Endothelial cell of umbilical vein (primary cell): Measurements from ENCODE around the gene ENTREP1. TPM values are rescaled to one million over a fixed set of nuclear protein-coding genes. Genes with fewer than 3 reads are reported as not detected.

Source experiments
- BruUV-seq: library from RNA; stranded (reverse); fragments of 400-500 nt; replicated peaks from 2 replicates; lab custom pipeline; 2021; lab: Mats Ljungman, UMichigan
- CTCF ChIA-PET: fragments of 300-600, 350-600 bp; sonication (Branson Sonifier 250); formaldehyde crosslinking; loops from one replicate; lab custom pipeline; 2021; ENCODE audit warnings: antibody characterized with exemption, inconsistent platforms; lab: Charles Lee
- POLR2A ChIA-PET: fragments of 300-600, 350-600 bp; sonication (Branson Sonifier 250); formaldehyde crosslinking; loops from one replicate; lab custom pipeline; 2021; ENCODE audit warnings: antibody characterized with exemption, inconsistent platforms; lab: Charles Lee
- DNase-seq: peaks from one replicate; pipeline ENCODE4 v3.0.0-alpha.2; 2011; ENCODE audit warnings: low read depth, low spot score
- FAIRE-seq: peaks from 2 replicates; lab custom pipeline; 2011; peaks lifted over from hg19 to GRCh38; lab: Jason Lieb, UNC
- H2AFZ ChIP-seq: 2 replicates; pipeline ENCODE4 v1.6.0; 2012; ENCODE audit warnings: low read depth, low read length, control low read depth, inconsistent platforms
- H3K27ac ChIP-seq: 2 replicates; pipeline ENCODE4 v1.5.1; 2011; ENCODE audit warnings: low read depth, mild to moderate bottlenecking, control low read depth, low read length, moderate library complexity; ENCODE audit not compliant: insufficient read depth
- H3K27me3 ChIP-seq, 2 experiments: 2 replicates each; pipeline versions ENCODE4 v1.6.0 to v1.6.1; 2011; ENCODE audit warnings: low read length in 2 of 2, mixed read lengths in 1 of 2; ENCODE audit not compliant: control insufficient read depth in 2 of 2, insufficient read depth in 2 of 2
- H3K36me3 ChIP-seq, 2 experiments: 2 replicates in 1 of 2; 3 replicates in 1 of 2; pipeline ENCODE4 v1.5.1; 2011; ENCODE audit warnings: low read length in 2 of 2, mild to moderate bottlenecking in 1 of 2, moderate library complexity in 1 of 2; ENCODE audit not compliant: control insufficient read depth in 2 of 2, insufficient read depth in 2 of 2; ENCODE audit errors: extremely low read depth in 1 of 2
- H3K4me1 ChIP-seq: 3 replicates; pipeline ENCODE4 v1.5.1; 2011; ENCODE audit warnings: mild to moderate bottlenecking, low read length; ENCODE audit not compliant: control insufficient read depth, insufficient read depth; ENCODE audit errors: extremely low read depth
- H3K4me2 ChIP-seq: 2 replicates; pipeline ENCODE4 v1.6.1; 2011; ENCODE audit warnings: low read length, control low read depth, mixed read lengths; ENCODE audit not compliant: insufficient read depth
- H3K4me3 ChIP-seq, 3 experiments: fragments of 200-600 bp in 1 of 3; sonication (generic), shearing (Covaris generic) in 1 of 3; replicated peaks in 1 of 3; 2 replicates each; pipeline ENCODE4 v1.5.1; 2011 to 2016; ENCODE audit warnings: control low read depth in 3 of 3, low read length in 3 of 3, mild to moderate bottlenecking in 2 of 3, inconsistent platforms in 1 of 3, low read depth in 1 of 3, moderate library complexity in 1 of 3; ENCODE audit not compliant: insufficient read depth in 1 of 3
- H3K79me2 ChIP-seq: 2 replicates; pipeline ENCODE4 v1.6.0; 2012; ENCODE audit warnings: low read length, inconsistent platforms; ENCODE audit not compliant: control insufficient read depth, insufficient read depth
- H3K9ac ChIP-seq: replicated peaks from 2 replicates; pipeline ENCODE3; 2011; ENCODE audit warnings: low read length, control low read depth; ENCODE audit not compliant: insufficient read depth; ENCODE audit errors: extremely low read depth
- H3K9me1 ChIP-seq: replicated peaks from 3 replicates; pipeline ENCODE4 v1.6.0; 2011; ENCODE audit warnings: mild to moderate bottlenecking, low read length; ENCODE audit not compliant: control insufficient read depth, insufficient read depth; ENCODE audit errors: extremely low read depth
- H3K9me3 ChIP-seq: replicated peaks from 2 replicates; pipeline ENCODE4 v1.5.1; 2012; ENCODE audit warnings: low read length, inconsistent platforms; ENCODE audit not compliant: control insufficient read depth, insufficient read depth
- H4K20me1 ChIP-seq: replicated peaks from 2 replicates; pipeline ENCODE3; 2011; ENCODE audit warnings: mild to moderate bottlenecking, low read length; ENCODE audit not compliant: control insufficient read depth, insufficient read depth; ENCODE audit errors: extremely low read depth
- EZH2 ChIP-seq: IDR thresholded peaks from 2 replicates; pipeline ENCODE4 v1.6.1; 2012; ENCODE audit warnings: borderline replicate concordance, low read depth, mild to moderate bottlenecking, moderate library complexity, low read length, inconsistent platforms; ENCODE audit not compliant: severe bottlenecking
- FOS ChIP-seq: IDR thresholded peaks from 2 replicates; pipeline ENCODE4 v1.6.1; 2011; ENCODE audit warnings: mild to moderate bottlenecking, low read length, moderate library complexity, borderline replicate concordance; ENCODE audit not compliant: insufficient read depth
- GATA2 ChIP-seq: IDR thresholded peaks from 2 replicates; pipeline ENCODE4 v1.7.0; 2011; ENCODE audit warnings: low read depth, mild to moderate bottlenecking, moderate library complexity, mixed read lengths, low read length; ENCODE audit not compliant: insufficient read length, insufficient read depth
- JUN ChIP-seq: IDR thresholded peaks from 2 replicates; pipeline ENCODE4 v1.6.1; 2011; ENCODE audit warnings: borderline replicate concordance, low read depth; ENCODE audit not compliant: insufficient read length, insufficient read depth
- MYC ChIP-seq: IDR thresholded peaks from one replicate; pipeline ENCODE4 v1.6.1; 2011; ENCODE audit warnings: mild to moderate bottlenecking, low read depth, low read length
- POLR2A ChIP-seq: IDR thresholded peaks from 2 replicates; pipeline ENCODE4 v1.6.1; 2012; ENCODE audit warnings: low read depth, mild to moderate bottlenecking, control low read depth, low read length
- POLR2AphosphoS5 ChIP-seq: IDR thresholded peaks from 2 replicates; pipeline ENCODE4 v1.6.1; 2012; ENCODE audit warnings: low read depth, mild to moderate bottlenecking, control low read depth, low read length, moderate library complexity; ENCODE audit not compliant: insufficient read depth
- dilution Hi-C: fragments of 300-500 bp; cut with MboI; formaldehyde crosslinking; loops from one replicate; pipeline ENCODE4 v1.15.0; 2019; ENCODE audit warnings: low sequenced_read_pairs; ENCODE audit not compliant: extremely low pct_ligation_motif_present
- intact Hi-C: fragments of 100-400 bp; cut with micrococcal nuclease; formaldehyde crosslinking; loops from one replicate; pipeline ENCODE4 v1.10.0; 2022
- polyA plus RNA-seq, 4 experiments: library from polyadenylated mRNA; depleted of rRNA in 3 of 4; stranded (reverse) in 3 of 4; unstranded in 1 of 4; fragments of >200 nt; gene quantifications; 2 replicates each; pipeline versions ENCODE4 v1.2.1 to v1.2.3, GENCODE V29; 2011 to 2012; ENCODE audit warnings: missing spikeins in 1 of 4
- total RNA-seq: library from RNA; stranded (reverse); gene quantifications from 2 replicates; pipeline ENCODE4 v1.2.3, GENCODE V29; 2021
- TF ChIP-seq, protein P1 (sequence below): IDR thresholded peaks from 2 replicates; pipeline ENCODE4 v1.6.1; 2011; ENCODE audit not compliant: insufficient read depth, insufficient read length
- TF ChIP-seq, protein P2 (sequence below), 2 donors: IDR thresholded peaks; 1 replicate in 1 of 2; 2 replicates in 1 of 2; pipeline ENCODE4 v1.5.1; 2011; ENCODE audit warnings: low read length in 2 of 2, mild to moderate bottlenecking in 2 of 2, moderate library complexity in 2 of 2, control low read depth in 1 of 2, inconsistent platforms in 1 of 2, low read depth in 1 of 2; ENCODE audit not compliant: insufficient read depth in 1 of 2; ENCODE audit errors: extremely low read depth in 1 of 2

Gene ENTREP1
- total and polyA plus RNA-seq, 2 donors (not counting 3 experiments of a cell fraction or from before 2014, with no cell fraction given), result 7.1 to 13.5 TPM

DNA sequence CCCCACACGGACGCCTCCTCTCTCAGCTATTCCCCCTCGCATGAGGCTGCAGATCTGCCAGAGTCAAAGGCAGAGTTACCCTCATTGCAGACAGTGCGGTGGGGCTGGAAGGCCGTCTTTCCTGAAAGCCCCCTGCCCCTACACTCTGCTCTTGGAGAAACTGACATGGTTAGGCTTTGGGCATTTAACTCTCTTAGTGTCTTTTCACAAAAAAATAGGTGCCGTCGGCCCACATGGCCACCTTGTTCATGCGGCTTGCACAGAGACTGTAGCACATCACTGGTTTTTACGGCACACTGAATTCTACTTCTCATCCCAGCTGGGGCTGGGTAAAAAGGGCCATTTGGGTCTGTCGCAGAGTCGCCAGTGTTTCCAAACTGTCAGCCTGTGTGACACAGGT lies 107.6 kb downstream of the ENTREP1 start:
- ChIA-PET CTCF (interaction anchor here (0.7 kb wide), 1 partner anchor 10 kb away, joined by 3 read pairs; no protein-coding TSS in a partner anchor), POLR2A (no interaction called here)
- dilution Hi-C loops, result no loop called here
- intact Hi-C loops, result no loop called here
- Histone ChIP-seq H3K4me2 (no peak overlapping the region), H3K9me1 (no peaks in the 10 kb centered on the region), H3K27me3 (no peaks in the 10 kb centered on the region), H2AFZ (no peak overlapping the region), H4K20me1 (no peaks in the 10 kb centered on the region), H3K79me2 (no peaks in the 10 kb centered on the region), H3K9ac (no peak overlapping the region), H3K27ac (no peak overlapping the region), H3K4me1 (no peaks in the 10 kb centered on the region), H3K4me3 (no peak overlapping the region), H3K9me3 (no peaks in the 10 kb centered on the region), H3K36me3 (peaks cover 0 to 2% of the 10 kb centered on the region in 2 experiments)
- TF ChIP-seq, protein P1, sequence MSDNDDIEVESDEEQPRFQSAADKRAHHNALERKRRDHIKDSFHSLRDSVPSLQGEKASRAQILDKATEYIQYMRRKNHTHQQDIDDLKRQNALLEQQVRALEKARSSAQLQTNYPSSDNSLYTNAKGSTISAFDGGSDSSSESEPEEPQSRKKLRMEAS, result no peak
- TF ChIP-seq MYC (no peak), FOS (no peak), POLR2A (no peak), POLR2AphosphoS5 (no peak), EZH2 (no peak), GATA2 (no peak), JUN (no peak)
- TF ChIP-seq, protein P2, sequence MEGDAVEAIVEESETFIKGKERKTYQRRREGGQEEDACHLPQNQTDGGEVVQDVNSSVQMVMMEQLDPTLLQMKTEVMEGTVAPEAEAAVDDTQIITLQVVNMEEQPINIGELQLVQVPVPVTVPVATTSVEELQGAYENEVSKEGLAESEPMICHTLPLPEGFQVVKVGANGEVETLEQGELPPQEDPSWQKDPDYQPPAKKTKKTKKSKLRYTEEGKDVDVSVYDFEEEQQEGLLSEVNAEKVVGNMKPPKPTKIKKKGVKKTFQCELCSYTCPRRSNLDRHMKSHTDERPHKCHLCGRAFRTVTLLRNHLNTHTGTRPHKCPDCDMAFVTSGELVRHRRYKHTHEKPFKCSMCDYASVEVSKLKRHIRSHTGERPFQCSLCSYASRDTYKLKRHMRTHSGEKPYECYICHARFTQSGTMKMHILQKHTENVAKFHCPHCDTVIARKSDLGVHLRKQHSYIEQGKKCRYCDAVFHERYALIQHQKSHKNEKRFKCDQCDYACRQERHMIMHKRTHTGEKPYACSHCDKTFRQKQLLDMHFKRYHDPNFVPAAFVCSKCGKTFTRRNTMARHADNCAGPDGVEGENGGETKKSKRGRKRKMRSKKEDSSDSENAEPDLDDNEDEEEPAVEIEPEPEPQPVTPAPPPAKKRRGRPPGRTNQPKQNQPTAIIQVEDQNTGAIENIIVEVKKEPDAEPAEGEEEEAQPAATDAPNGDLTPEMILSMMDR (IDR thresholded peaks at IDR 0.05; ENCODE audit: extremely low read depth in 1 of 2, insufficient read depth in 1 of 2, low read depth in 1 of 2, low read length in 2 of 2), result no peak
- FAIRE-seq (no peak), DNase-seq (no peak)
- no TSS peak for BruUV-seq
